ENCODE data around the gene SACM1L.
"Not testable (repeated sequence)": the region's sequence is repeated elsewhere in the genome, so short reads cannot be mapped to it uniquely, and the experiment has no call there.

The SACM1L gene

GRCh38 chr3:45670436-45670835 lies 18.8 kb upstream of the SACM1L start:
- DNase-seq, result no peak

DNA sequence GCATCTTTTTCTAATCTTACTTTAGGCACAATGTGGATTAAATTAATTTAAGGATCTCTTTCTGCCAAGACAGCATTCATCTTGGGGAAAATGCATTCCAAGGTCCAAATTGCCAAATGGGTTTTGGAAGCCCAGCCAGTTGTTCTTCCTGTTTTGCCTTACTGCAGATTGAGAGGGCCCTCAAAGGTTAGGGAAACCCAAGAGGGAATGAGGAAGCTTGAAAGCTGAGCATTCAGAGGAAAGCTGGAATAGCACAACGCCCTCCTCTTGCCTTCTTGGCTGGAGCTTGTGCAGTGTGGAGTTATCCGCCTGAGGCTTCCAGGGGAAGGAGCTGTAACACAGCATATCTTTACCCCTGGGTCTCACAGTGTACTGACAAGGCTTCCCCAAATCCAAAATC lies 18.2 kb upstream of the SACM1L start:
- DNase-seq, result no peak

- DNase-seq, result no peak
Measured at GRCh38 chr3:45673273-45673672, 15.9 kb upstream of the SACM1L start.

- DNase-seq, result peak; percentile 30
Measured at GRCh38 chr3:45676325-45677032, 12.7 kb upstream of the SACM1L start.

- DNase-seq, result peak; percentile 75
Measured at GRCh38 chr3:45677033-45677446, 12.2 kb upstream of the SACM1L start.

- no peak for DNase-seq
Measured at GRCh38 chr3:45677841-45678240, 11.4 kb upstream of the SACM1L start.

- no peak for DNase-seq
Measured at GRCh38 chr3:45679805-45680204, 9.4 kb upstream of the SACM1L start.

DNA sequence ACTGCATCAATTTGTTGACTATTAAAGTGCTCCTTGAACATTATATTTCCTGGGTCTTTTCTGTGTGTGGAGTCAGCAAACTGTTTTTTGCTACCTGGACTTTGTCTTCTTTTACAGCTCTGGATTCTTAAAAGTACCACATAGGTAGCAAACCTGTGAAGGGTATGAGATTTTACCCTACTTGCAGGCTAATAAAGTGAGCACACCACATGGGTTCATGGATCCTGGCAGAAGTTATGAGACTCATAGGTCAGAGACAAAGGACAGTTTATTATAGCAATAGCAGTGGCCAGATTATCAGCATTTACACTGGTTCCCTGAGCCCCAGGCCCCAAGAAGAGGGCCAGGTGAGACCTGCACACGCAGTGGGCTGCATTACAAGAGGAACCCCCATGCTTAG lies 8.0 kb upstream of the SACM1L start:
- DNase-seq, result no peak

- no peak for DNase-seq
Measured at GRCh38 chr3:45681846-45682245, 7.3 kb upstream of the SACM1L start.

- DNase-seq, result no peak
Measured at GRCh38 chr3:45682311-45682710, 6.9 kb upstream of the SACM1L start.

DNA sequence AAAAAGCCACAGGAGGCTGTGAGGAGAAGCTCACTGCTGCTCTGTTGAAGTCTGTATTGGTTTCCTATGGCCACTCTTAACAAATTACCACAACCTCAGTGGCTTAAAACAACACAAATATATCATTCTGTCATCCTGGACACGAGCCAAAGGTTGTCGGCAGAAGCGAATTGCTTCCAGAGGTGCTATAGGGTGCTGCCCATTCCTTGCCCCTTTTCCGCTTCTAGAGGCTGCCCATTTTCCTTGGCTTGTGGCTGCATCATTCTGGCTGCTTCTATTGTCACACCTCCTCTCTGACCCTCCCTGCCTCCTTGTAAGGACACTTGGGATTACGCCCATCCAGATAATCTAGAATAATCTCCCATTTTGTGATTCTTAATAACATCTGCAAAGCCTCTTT lies 6.4 kb upstream of the SACM1L start:
- DNase-seq, result no peak

GRCh38 chr3:45683417-45684326 lies 5.5 kb upstream of the SACM1L start:
- DNase-seq, result no peak

DNA sequence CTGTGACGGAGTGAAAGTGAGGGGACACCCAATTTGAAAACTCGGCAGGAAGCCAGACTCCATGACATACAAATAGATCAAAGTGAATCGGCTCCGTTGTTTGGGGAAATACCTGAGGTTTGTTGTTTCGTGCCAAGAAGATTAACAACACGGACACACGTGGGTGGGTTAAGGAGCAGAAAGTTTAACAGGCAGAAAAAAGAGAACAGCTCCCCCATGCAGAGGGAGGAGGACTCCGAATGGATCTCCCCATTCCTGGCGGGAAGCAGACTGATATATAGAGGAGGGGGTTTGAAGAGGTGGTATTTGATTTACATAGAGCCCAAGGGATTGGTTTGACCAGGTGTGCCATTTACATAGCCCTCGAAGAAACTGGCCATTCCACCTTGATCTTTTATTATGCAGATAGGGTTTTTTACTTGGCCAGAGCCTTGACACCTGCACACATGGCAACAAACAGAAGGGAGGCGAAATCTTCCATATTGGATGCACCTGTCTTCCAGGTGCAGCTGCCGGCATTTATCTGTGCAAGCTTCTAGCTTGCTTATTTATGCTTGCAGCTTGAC lies 4.8 kb upstream of the SACM1L start:
- DNase-seq, result no peak

DNA sequence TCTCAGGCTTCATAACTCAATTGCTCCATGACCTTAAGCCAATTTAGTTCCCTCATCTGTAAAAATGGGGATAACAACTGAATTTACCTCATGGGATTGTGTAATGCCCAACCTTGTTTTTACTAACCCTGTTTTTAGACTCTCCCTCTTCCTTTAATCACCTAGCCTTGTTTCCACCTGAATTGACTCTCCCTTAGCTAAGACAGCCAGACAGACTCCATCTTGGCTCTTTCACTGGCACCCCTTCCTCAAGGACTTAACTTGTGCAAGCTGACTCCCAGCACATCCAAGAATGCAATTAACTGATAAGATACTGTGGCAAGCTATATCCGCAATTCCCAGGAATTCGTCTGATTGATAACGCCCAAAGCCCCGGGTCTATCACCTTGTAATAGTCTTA lies 3.5 kb upstream of the SACM1L start:
- DNase-seq, result not testable (repeated sequence)

- DNase-seq, result no peak
Measured at GRCh38 chr3:45686850-45687249, 2.3 kb upstream of the SACM1L start.

DNA sequence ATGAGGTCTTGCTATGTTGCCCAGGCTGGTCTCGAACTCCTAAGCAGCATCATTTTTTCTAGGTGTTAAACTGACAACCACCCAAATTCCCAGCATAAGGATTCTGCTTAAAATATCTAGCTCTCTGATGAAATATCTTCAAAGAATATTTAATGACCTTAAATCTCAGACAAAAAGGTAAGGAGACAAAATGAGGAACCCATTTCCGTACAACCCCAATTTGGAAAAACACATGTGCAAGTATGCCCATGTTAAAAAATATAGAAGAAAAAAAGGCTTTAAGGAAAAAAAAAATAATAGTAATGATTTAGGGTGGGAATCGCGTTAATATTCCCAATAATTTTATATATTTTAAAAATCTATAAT lies 1.4 kb upstream of the SACM1L start:
- DNase-seq, result no peak

DNA sequence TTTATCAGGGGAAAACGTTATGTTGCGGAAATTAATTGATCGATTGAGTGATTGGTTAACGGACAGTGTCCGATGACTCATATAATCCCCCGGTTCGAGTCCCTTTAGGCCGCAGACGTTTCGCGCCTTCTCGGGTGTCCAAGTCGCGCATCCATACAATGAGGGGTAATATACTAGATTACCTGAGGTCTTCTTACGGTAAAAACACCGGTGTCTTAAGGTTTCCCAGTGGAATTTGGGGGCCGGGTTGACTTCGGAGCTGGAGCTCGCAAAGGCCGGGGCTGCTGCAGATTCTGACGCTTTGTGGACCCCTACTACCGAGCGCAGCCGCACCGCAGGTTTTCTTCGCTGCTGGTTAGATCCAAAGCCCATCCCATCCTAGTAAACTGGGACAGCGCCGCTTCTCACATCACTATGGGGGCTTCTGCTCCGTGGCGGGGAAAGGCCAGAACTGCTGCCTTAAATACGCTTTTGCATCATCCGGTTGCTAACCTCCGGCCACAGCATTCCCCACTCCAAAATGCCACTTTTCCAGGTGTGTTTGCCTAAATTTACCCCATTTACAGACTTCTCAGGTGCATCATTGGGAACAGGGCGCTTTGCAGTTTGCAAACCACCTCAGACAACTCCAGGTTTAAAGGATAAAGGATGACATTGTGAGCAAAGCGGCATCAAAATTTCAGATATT lies 858 bp upstream of the SACM1L start:
- DNase-seq, result peak; percentile 50

- DNase-seq, result no peak
Measured at GRCh38 chr3:45689787-45690145, 570 bp downstream of the SACM1L start.

GRCh38 chr3:45690336-45691035 lies 1.3 kb downstream of the SACM1L start:
- DNase-seq, result no peak

GRCh38 chr3:45691842-45692241 lies 2.6 kb downstream of the SACM1L start:
- DNase-seq, result no peak

GRCh38 chr3:45692866-45693265 lies 3.7 kb downstream of the SACM1L start:
- no peak for DNase-seq

DNA sequence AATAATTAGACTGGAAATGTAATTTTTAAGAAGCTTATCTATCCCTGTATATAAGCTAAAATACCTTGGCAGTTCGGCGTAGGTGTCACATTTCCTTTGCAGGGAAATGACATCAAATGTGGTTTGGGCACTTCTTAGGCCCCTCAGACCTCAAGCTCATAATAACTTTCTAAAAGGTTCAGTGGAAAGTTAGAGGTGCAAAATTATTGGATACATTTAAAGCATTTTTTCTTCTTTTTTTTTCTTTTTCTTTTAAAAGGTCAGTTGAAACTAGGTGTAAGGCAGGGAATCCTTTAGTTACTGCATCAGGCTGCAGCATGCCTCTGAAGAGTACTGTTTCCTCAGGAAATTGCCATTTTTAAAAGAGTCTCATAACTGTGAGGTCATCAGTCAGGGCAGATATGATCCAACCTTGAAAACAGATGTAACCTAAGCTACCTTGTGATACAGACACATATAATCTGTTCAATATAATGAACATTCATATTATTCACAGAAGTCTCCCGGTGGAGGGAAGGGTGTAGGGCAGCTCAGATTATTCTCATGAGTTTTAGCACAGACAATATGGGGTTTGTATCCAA lies 4.8 kb downstream of the SACM1L start:
- DNase-seq, result no peak

All from EL (cell line).